KMS-11 (cell line): ENCODE measurements around the gene TNFRSF6B.

Experiments
- H2AFZ ChIP-seq: fragments of 200-600 bp; sonication (generic); 2 replicates; pipeline ENCODE4 v1.6.1; 2016; ENCODE audit warnings: antibody characterized with exemption, mixed run types, low read depth
- H3K27ac ChIP-seq: fragments of 200-600 bp; sonication (generic); 2 replicates; pipeline ENCODE4 v1.6.1; 2016; ENCODE audit warnings: mild to moderate bottlenecking, mixed run types
- H3K27me3 ChIP-seq: fragments of 200-600 bp; sonication (generic); 2 replicates; pipeline ENCODE4 v1.6.1; 2017; ENCODE audit warnings: mild to moderate bottlenecking, low read depth, mixed run types, moderate library complexity; ENCODE audit not compliant: insufficient read depth
- H3K36me3 ChIP-seq: fragments of 200-600 bp; sonication (generic); 2 replicates; pipeline ENCODE4 v1.6.1; 2017; ENCODE audit warnings: mild to moderate bottlenecking, mixed run types; ENCODE audit not compliant: insufficient read depth
- H3K4me1 ChIP-seq: fragments of 200-600 bp; sonication (generic); 2 replicates; pipeline ENCODE4 v1.6.1; 2016; ENCODE audit warnings: mild to moderate bottlenecking, low read depth, mixed run types; ENCODE audit not compliant: poor library complexity, severe bottlenecking
- H3K4me2 ChIP-seq: fragments of 200-600 bp; sonication (generic); 2 replicates; pipeline ENCODE4 v1.7.0; 2016; ENCODE audit warnings: mild to moderate bottlenecking, mixed run types
- H3K4me3 ChIP-seq: fragments of 200-600 bp; sonication (generic); IDR thresholded peaks from 2 replicates; pipeline ENCODE4 v1.6.1; 2017; ENCODE audit warnings: low read depth, low read length, mixed read lengths; ENCODE audit not compliant: insufficient read depth
- H3K79me2 ChIP-seq: fragments of 200-600 bp; sonication (generic); 2 replicates; pipeline ENCODE4 v1.6.1; 2016; ENCODE audit warnings: low read depth, mixed run types; ENCODE audit not compliant: insufficient read depth
- H3K9ac ChIP-seq: fragments of 200-600 bp; sonication (generic); 2 replicates; pipeline ENCODE4 v1.6.1; 2016; ENCODE audit warnings: mild to moderate bottlenecking, mixed run types
- H4K20me1 ChIP-seq: fragments of 200-600 bp; sonication (generic); 2 replicates; pipeline ENCODE4 v1.6.1; 2016; ENCODE audit warnings: mild to moderate bottlenecking, mixed run types; ENCODE audit not compliant: insufficient read depth
- TF ChIP-seq, protein P1 (sequence below): fragments of 200-600 bp; sonication (generic); conservative IDR thresholded peaks from 2 replicates; pipeline ENCODE4 v1.6.1; 2017; ENCODE audit warnings: low read depth, mild to moderate bottlenecking, antibody characterized with exemption, low read length, moderate library complexity, mixed read lengths

Gene TNFRSF6B

DNA sequence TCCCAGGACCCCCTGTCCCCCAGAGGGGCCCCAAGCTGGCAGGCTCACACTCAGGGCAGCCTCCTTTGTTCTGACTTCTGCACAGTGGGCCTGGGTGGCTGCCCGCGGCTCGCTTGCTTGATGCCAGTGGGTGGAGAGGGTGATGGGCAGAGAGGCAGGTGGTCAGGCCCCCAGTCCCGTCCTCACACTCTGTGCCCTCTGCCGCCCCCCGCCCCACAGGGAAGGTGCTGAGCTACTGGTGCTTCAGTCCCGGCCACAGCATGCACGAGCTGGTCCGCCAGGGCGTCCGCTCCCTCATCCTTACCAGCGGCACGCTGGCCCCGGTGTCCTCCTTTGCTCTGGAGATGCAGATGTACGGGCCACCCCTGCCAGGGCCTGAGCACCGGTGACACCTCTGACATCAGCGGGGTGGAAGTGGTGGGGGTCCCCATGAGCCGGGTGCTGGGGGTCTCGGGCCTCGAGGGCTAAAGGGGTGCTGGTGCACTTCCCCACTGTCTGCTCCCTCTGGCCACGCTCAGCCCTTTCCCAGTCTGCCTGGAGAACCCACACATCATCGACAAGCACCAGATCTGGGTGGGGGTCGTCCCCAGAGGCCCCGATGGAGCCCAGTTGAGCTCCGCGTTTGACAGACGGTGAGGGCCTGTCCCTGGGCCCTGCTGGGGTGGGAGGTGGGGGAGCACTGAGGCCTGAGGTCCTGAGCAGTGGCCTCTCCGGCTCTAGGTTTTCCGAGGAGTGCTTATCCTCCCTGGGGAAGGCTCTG is 8.9 kb upstream of the TNFRSF6B start:
- TF ChIP-seq, protein P1, sequence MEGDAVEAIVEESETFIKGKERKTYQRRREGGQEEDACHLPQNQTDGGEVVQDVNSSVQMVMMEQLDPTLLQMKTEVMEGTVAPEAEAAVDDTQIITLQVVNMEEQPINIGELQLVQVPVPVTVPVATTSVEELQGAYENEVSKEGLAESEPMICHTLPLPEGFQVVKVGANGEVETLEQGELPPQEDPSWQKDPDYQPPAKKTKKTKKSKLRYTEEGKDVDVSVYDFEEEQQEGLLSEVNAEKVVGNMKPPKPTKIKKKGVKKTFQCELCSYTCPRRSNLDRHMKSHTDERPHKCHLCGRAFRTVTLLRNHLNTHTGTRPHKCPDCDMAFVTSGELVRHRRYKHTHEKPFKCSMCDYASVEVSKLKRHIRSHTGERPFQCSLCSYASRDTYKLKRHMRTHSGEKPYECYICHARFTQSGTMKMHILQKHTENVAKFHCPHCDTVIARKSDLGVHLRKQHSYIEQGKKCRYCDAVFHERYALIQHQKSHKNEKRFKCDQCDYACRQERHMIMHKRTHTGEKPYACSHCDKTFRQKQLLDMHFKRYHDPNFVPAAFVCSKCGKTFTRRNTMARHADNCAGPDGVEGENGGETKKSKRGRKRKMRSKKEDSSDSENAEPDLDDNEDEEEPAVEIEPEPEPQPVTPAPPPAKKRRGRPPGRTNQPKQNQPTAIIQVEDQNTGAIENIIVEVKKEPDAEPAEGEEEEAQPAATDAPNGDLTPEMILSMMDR: no peak
- H3K36me3 ChIP-seq: no peaks in the 10 kb centered on the region
- H3K79me2 ChIP-seq: no peaks in the 10 kb centered on the region
- H3K9ac ChIP-seq: no peak overlapping the region
- H3K27me3 ChIP-seq: no peaks in the 10 kb centered on the region
- no peaks in the 10 kb centered on the region for H4K20me1 ChIP-seq
- H3K4me3 ChIP-seq: no peak overlapping the region
- no peak overlapping the region for H2AFZ ChIP-seq
- no peaks in the 10 kb centered on the region for H3K4me1 ChIP-seq
- H3K4me2 ChIP-seq: no peak overlapping the region
- H3K27ac ChIP-seq: no peak overlapping the region

DNA sequence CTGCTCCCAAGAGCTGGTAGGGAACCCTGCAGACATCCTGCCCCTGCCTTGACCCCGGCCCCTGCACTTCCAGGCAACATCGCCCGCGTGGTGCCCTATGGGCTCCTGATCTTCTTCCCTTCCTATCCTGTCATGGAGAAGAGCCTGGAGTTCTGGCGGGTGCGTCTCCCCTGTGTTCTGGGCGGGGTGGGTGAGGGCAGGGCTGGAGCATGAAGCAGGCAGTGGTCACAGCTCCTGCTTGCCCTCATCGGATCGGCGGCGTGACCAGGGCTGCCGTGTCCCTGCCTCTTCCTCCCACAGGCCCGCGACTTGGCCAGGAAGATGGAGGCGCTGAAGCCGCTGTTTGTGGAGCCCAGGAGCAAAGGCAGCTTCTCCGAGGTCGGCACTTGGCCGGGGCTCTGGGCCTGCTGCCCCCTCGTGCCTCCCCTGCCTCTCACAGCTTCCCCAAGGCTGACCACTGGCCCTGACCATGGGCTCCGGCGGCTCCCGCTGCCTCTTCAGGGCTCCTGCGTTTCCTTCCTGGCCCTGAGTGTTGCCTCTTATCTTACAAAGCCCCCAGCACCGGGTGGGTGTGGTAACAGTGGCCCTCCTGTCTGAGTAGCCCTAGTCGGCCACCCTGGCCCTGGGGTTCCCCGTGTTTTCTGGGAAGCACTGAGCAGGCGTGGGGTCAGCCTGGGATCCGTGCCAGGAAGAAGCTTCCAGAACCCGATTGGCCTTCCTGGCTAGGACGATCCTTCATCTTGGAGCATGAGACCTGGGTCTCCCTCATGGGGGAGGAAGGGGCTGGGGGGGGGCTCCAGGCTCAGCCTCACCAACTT is 8.0 kb upstream of the TNFRSF6B start:
- no peak overlapping the region for H2AFZ ChIP-seq
- TF ChIP-seq, protein P1: no peak
- no peak overlapping the region for H3K27ac ChIP-seq
- H3K27me3 ChIP-seq: no peaks in the 10 kb centered on the region; the same call in 1 of the 2 replicates
- H4K20me1 ChIP-seq: no peaks in the 10 kb centered on the region
- H3K4me3 ChIP-seq: no peak overlapping the region
- H3K79me2 ChIP-seq: no peaks in the 10 kb centered on the region
- no peak overlapping the region for H3K4me2 ChIP-seq
- no peaks in the 10 kb centered on the region for H3K36me3 ChIP-seq
- no peak overlapping the region for H3K9ac ChIP-seq
- H3K4me1 ChIP-seq: no peaks in the 10 kb centered on the region

DNA sequence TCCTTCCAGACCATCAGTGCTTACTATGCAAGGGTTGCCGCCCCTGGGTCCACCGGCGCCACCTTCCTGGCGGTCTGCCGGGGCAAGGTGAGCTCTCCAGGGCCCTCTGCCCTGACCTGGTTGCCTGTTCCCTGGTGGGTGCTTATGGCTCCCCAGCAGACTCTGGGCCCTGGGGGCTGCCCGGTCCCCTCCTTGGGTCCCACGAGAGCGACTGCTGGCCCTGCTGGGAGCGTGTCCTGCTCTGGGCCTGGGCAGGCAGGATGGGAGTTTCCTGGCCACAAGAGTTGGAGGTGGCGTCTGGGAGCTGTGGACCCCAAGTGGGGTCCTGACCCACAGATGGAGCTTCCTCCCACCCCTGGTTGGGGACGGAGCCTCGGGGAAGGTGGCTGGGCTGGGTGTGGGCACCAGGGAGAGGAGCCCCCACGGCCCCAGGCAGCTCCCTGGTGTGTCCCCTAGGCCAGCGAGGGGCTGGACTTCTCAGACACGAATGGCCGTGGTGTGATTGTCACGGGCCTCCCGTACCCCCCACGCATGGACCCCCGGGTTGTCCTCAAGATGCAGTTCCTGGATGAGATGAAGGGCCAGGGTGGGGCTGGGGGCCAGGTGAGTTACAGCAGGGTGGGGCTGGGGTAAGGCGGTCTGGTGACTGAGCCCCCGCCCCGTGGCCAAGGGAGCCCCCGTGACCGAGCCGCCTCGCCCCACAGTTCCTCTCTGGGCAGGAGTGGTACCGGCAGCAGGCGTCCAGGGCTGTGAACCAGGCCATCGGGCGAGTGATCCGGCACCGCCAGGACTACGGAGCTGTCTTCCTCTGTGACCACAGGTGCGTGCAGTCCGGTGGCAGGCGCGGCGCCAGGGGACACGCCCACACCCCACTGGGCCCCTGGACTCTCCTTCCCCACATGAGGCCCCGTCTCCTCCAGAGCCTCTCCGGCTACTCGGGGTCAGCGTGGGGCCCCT is 7.1 kb upstream of the TNFRSF6B start:
- H3K9ac ChIP-seq: no peak overlapping the region
- TF ChIP-seq, protein P1: no peak
- no peaks in the 10 kb centered on the region for H4K20me1 ChIP-seq
- no peak overlapping the region for H3K4me2 ChIP-seq
- no peaks in the 10 kb centered on the region for H3K79me2 ChIP-seq
- no peaks in the 10 kb centered on the region for H3K4me1 ChIP-seq
- no peak overlapping the region for H3K4me3 ChIP-seq
- H3K36me3 ChIP-seq: no peaks in the 10 kb centered on the region
- H2AFZ ChIP-seq: no peak overlapping the region
- H3K27me3 ChIP-seq: no peaks in the 10 kb centered on the region; the same call in 1 of the 2 replicates
- no peak overlapping the region for H3K27ac ChIP-seq
